IPS-NIHi11 (cell line): Measurements from ENCODE around the gene ZNF331.

Experiments used
- DNase-seq: peaks from one replicate; pipeline ENCODE4 v3.0.0; 2012; ENCODE audit warnings: mixed read lengths, low spot score

Gene ZNF331

GRCh38 chr19:53571339-53571738 is 33.4 kb downstream of the ZNF331 start:
- no peak for DNase-seq

- no peak for DNase-seq
Measured at GRCh38 chr19:53576941-53577653, 39.2 kb downstream of the ZNF331 start.

GRCh38 chr19:53577968-53578367 is 40.0 kb downstream of the ZNF331 start:
- no peak for DNase-seq

- DNase-seq = no peak
Measured at GRCh38 chr19:53579518-53579917, 41.6 kb downstream of the ZNF331 start.

GRCh38 chr19:53580871-53581835 is 43.2 kb downstream of the ZNF331 start:
- DNase-seq = peak; percentile 22

- DNase-seq = peak; percentile 50
Measured at GRCh38 chr19:53581871-53582279, 43.9 kb downstream of the ZNF331 start.

- DNase-seq = no peak
Measured at GRCh38 chr19:53583181-53583580, 45.2 kb downstream of the ZNF331 start.

GRCh38 chr19:53586277-53586691 is 48.3 kb downstream of the ZNF331 start:
- DNase-seq = no peak

- peak; percentile 71 for DNase-seq
Measured at GRCh38 chr19:53594811-53595509, 57.0 kb downstream of the ZNF331 start.

GRCh38 chr19:53595510-53595867 is 57.5 kb downstream of the ZNF331 start:
- DNase-seq = no peak

GRCh38 chr19:53596056-53596455 is 58.1 kb downstream of the ZNF331 start:
- no peak for DNase-seq

- DNase-seq = no peak
Measured at GRCh38 chr19:53597023-53597422, 59.1 kb downstream of the ZNF331 start.

- no peak for DNase-seq
Measured at GRCh38 chr19:53598361-53598760, 60.4 kb downstream of the ZNF331 start.

- DNase-seq = no peak
Measured at GRCh38 chr19:53600217-53600616, 62.3 kb downstream of the ZNF331 start.

GRCh38 chr19:53606031-53606430 is 68.1 kb downstream of the ZNF331 start:
- no peak for DNase-seq

GRCh38 chr19:53608381-53608780 is 70.4 kb downstream of the ZNF331 start:
- DNase-seq = no peak

- DNase-seq = peak; percentile 67
Measured at GRCh38 chr19:53612762-53613526, 75.0 kb downstream of the ZNF331 start.

GRCh38 chr19:53621885-53622740 is 84.2 kb downstream of the ZNF331 start:
- no peak for DNase-seq

GRCh38 chr19:53624771-53625545 is 87.0 kb downstream of the ZNF331 start:
- no peak for DNase-seq

- no peak for DNase-seq
Measured at GRCh38 chr19:53626486-53626885, 88.5 kb downstream of the ZNF331 start.
